ENCODE data around the gene GP9.

DNA sequence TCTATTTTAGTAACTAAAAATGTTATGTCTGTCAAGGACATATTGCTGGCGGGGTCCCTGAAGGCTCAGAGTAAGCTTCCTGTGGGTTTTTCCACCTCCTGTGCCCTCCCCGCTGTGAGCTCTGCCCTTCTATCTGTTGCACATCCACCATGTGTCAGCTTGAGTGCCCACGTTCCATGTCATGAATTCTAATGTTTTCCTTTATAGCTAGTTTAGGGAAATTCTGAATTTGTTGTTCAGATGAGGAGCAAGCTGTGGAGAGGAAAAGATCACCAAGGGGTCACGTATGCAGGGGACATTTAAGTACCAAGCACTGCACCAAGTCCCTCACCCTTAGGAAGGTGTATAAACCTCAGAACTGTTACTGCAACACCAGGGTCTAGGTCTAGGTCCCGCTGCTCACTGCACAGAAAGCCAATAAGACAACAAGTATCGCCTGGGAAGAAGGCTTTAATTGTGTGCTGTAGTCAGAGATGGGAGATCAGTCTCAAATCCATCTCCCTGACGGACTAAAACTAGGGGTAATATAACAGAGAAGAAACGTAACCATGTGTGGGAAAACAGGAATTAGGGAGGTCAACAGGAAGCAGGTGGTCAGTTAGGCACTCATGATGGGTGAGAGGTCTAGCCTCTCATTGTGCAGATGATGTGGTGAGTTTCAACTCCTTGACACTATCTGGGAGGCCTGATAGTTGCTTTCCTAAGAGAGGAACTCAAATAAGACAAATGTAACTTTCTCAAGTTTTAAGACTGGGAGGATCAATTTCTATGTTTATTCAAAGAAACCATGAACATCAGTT, 9.7 kb downstream of the GP9 start:
- TF ChIP-seq, protein P1, sequence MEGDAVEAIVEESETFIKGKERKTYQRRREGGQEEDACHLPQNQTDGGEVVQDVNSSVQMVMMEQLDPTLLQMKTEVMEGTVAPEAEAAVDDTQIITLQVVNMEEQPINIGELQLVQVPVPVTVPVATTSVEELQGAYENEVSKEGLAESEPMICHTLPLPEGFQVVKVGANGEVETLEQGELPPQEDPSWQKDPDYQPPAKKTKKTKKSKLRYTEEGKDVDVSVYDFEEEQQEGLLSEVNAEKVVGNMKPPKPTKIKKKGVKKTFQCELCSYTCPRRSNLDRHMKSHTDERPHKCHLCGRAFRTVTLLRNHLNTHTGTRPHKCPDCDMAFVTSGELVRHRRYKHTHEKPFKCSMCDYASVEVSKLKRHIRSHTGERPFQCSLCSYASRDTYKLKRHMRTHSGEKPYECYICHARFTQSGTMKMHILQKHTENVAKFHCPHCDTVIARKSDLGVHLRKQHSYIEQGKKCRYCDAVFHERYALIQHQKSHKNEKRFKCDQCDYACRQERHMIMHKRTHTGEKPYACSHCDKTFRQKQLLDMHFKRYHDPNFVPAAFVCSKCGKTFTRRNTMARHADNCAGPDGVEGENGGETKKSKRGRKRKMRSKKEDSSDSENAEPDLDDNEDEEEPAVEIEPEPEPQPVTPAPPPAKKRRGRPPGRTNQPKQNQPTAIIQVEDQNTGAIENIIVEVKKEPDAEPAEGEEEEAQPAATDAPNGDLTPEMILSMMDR (IDR thresholded peaks at IDR 0.05) = no peak
- no peak for TF ChIP-seq POLR2A (IDR thresholded peaks at IDR 0.05; ENCODE audit: low read depth)
- no peak for TF ChIP-seq POLR2AphosphoS5 (IDR thresholded peaks at IDR 0.05)
- TF ChIP-seq EP300 (IDR thresholded peaks at IDR 0.05) = no peak
